HEK293T (cell line): Measurements from ENCODE around the gene ZNF331.

Source experiments
- ARNT ChIP-seq: fragments of 450-650 bp; IDR thresholded peaks from 2 replicates; pipeline ENCODE4 v1.6.1; 2017; ENCODE audit warnings: mild to moderate bottlenecking
- BHLHE40 ChIP-seq: fragments of 450-650 bp; IDR thresholded peaks from 2 replicates; pipeline ENCODE4 v1.6.1; 2016; ENCODE audit warnings: mild to moderate bottlenecking, moderate library complexity, borderline replicate concordance
- ELF4 ChIP-seq: fragments of 450-650 bp; IDR thresholded peaks from 2 replicates; pipeline ENCODE4 v1.6.1; 2017; ENCODE audit warnings: antibody characterized with exemption
- FOXA1 ChIP-seq: fragments of 450-650 bp; IDR thresholded peaks from 2 replicates; pipeline ENCODE4 v1.6.1; 2016; ENCODE audit warnings: mild to moderate bottlenecking
- FOXK2 ChIP-seq: fragments of 450-650 bp; IDR thresholded peaks from 2 replicates; pipeline ENCODE4 v1.6.1; 2016; ENCODE audit warnings: mild to moderate bottlenecking
- FOXM1 ChIP-seq: fragments of 450-650 bp; IDR thresholded peaks from 2 replicates; pipeline ENCODE4 v1.6.1; 2017; ENCODE audit warnings: mild to moderate bottlenecking, borderline replicate concordance
- HDGF ChIP-seq: fragments of 450-650 bp; IDR thresholded peaks from 2 replicates; pipeline ENCODE4 v1.6.1; 2017; ENCODE audit warnings: antibody characterized with exemption, borderline replicate concordance
- LEF1 ChIP-seq: fragments of 450-650 bp; IDR thresholded peaks from 2 replicates; pipeline ENCODE4 v1.6.1; 2017; ENCODE audit warnings: mild to moderate bottlenecking, borderline replicate concordance
- NFRKB ChIP-seq: fragments of 450-650 bp; IDR thresholded peaks from 2 replicates; pipeline ENCODE4 v1.6.1; 2016; ENCODE audit warnings: mild to moderate bottlenecking, moderate library complexity
- SP1 ChIP-seq: fragments of 450-650 bp; IDR thresholded peaks from 2 replicates; pipeline ENCODE4 v1.6.1; 2017
- SUZ12 ChIP-seq: fragments of 450-650 bp; IDR thresholded peaks from 2 replicates; pipeline ENCODE4 v1.6.1; 2016; ENCODE audit warnings: mild to moderate bottlenecking
- TF ChIP-seq, protein P1 (sequence below): fragments of 450-650 bp; IDR thresholded peaks from 2 replicates; pipeline ENCODE4 v1.6.1; 2016

DNA sequence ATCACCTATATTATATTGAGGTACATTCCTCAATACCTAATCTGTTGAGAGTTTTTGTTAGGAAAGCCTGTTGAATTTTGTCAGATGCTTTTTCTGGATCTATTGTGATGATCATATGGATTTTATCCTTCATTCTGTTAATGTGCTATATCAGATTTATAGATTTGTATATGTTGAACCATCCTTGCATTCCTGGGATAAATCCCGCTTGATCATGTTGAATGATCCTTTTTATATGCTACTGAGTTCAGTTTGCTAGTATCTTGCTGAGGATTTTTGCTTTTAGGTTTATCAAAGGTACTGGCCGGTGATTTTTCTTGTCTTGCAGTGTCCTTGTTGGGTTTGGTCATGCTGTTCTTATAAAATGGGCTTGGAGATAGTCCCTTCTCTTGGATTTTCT, 12.0 kb upstream of the ZNF331 start:
- no peak for TF ChIP-seq FOXA1
- TF ChIP-seq SUZ12: no peak
- TF ChIP-seq NFRKB: no peak
- no peak for TF ChIP-seq FOXK2
- TF ChIP-seq FOXM1: no peak
- no peak for TF ChIP-seq BHLHE40
- TF ChIP-seq, protein P1, sequence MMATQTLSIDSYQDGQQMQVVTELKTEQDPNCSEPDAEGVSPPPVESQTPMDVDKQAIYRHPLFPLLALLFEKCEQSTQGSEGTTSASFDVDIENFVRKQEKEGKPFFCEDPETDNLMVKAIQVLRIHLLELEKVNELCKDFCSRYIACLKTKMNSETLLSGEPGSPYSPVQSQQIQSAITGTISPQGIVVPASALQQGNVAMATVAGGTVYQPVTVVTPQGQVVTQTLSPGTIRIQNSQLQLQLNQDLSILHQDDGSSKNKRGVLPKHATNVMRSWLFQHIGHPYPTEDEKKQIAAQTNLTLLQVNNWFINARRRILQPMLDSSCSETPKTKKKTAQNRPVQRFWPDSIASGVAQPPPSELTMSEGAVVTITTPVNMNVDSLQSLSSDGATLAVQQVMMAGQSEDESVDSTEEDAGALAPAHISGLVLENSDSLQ: no peak
- no peak for TF ChIP-seq HDGF
- TF ChIP-seq SP1: no peak
- TF ChIP-seq LEF1: no peak
- no peak for TF ChIP-seq ELF4
- no peak for TF ChIP-seq ARNT
